ENCODE measurements around the gene OTUD4. TPM values are rescaled to one million over a fixed set of nuclear protein-coding genes. Genes with fewer than 3 reads are reported as not detected.

OTUD4 gene
- total RNA-seq, 1 experiment from 2014 or later = 13.6 TPM

GRCh38 chr4:145219090-145219489 lies 38.7 kb upstream of the OTUD4 start:
- BruUV-seq (replicated peaks) = no TSS peak
- Histone ChIP-seq H3K9ac (ENCODE audit: low read length) (no peak overlapping the region), H3K9me2 (replicated peaks; ENCODE audit: low read length) (no peaks in the 10 kb centered on the region), H4K20me1 (ENCODE audit: low read length) (no peaks in the 10 kb centered on the region), H3K9me3 (ENCODE audit: low read length) (no peaks in the 10 kb centered on the region), H3K4me1 (ENCODE audit: insufficient read depth, low read length) (no peaks in the 10 kb centered on the region), H3K79me2 (ENCODE audit: low read length) (no peaks in the 10 kb centered on the region), H3K4me3 (ENCODE audit: low read length) (no peak overlapping the region), H2AFZ (ENCODE audit: low read length) (no peak overlapping the region), H3F3A (ENCODE audit: low read length, unreplicated experiment) (no peaks in the 10 kb centered on the region), H3K36me3 (ENCODE audit: low read depth, low read length) (no peaks in the 10 kb centered on the region), H3K4me2 (ENCODE audit: low read length) (no peak overlapping the region), H3K27ac (ENCODE audit: low read length) (no peak overlapping the region), H3K27me3 (ENCODE audit: low read length) (peaks cover 3% of the 10 kb centered on the region; the same call in 1 of the 2 replicates)
- POLR2A ChIA-PET (ENCODE audit: unreplicated experiment) = no interaction called here
- TF ChIP-seq CTCF (conservative IDR thresholded peaks at IDR 0.05; ENCODE audit: low read depth, low read length) = no peak
- TF ChIP-seq EZH2 (IDR thresholded peaks at IDR 0.05; ENCODE audit: low read length, unreplicated experiment) = no peak
- TF ChIP-seq EZH2phosphoT487 (IDR thresholded peaks at IDR 0.05; ENCODE audit: borderline replicate concordance, low read length) = no peak
- ATAC-seq = no peak
- intact Hi-C loops (cut with micrococcal nuclease) = loop anchor here (5.0 kb wide), 1 partner anchor 338 kb away; no protein-coding TSS in a partner anchor
- DNase-seq = no peak
- CTCF ChIA-PET = no interaction called here

GRCh38 chr4:145218251-145218650 lies 37.9 kb upstream of the OTUD4 start:
- BruUV-seq (replicated peaks) = no TSS peak
- CTCF ChIA-PET = interaction anchor here (0.9 kb wide), 1 partner anchor 399 kb away, joined by 4 read pairs; no protein-coding TSS in a partner anchor

More at GRCh38 chr4:145218251-145218650, 37.9 kb upstream of the OTUD4 start:
- Histone ChIP-seq H3K4me1 (ENCODE audit: insufficient read depth, low read length) (no peaks in the 10 kb centered on the region), H3K9me2 (replicated peaks; ENCODE audit: low read length) (no peaks in the 10 kb centered on the region), H3K79me2 (ENCODE audit: low read length) (no peaks in the 10 kb centered on the region), H3K4me2 (ENCODE audit: low read length) (no peak overlapping the region), H4K20me1 (ENCODE audit: low read length) (no peaks in the 10 kb centered on the region), H3K27me3 (ENCODE audit: low read length) (peaks cover 3% of the 10 kb centered on the region; the same call in 1 of the 2 replicates), H2AFZ (ENCODE audit: low read length) (no peak overlapping the region), H3K36me3 (ENCODE audit: low read depth, low read length) (no peaks in the 10 kb centered on the region), H3K9me3 (ENCODE audit: low read length) (no peaks in the 10 kb centered on the region), H3K4me3 (ENCODE audit: low read length) (no peak overlapping the region), H3K9ac (ENCODE audit: low read length) (no peak overlapping the region), H3K27ac (ENCODE audit: low read length) (no peak overlapping the region), H3F3A (ENCODE audit: low read length, unreplicated experiment) (no peaks in the 10 kb centered on the region)
- TF ChIP-seq EZH2phosphoT487 (IDR thresholded peaks at IDR 0.05; ENCODE audit: borderline replicate concordance, low read length) = no peak
- no peak for TF ChIP-seq EZH2 (IDR thresholded peaks at IDR 0.05; ENCODE audit: low read length, unreplicated experiment)
- no peak for TF ChIP-seq CTCF (conservative IDR thresholded peaks at IDR 0.05; ENCODE audit: low read depth, low read length)
- intact Hi-C loops (cut with micrococcal nuclease) = loop anchor here (5.0 kb wide), 1 partner anchor 339 kb away; no protein-coding TSS in a partner anchor
- ATAC-seq = no peak
- POLR2A ChIA-PET (ENCODE audit: unreplicated experiment) = no interaction called here
- DNase-seq = no peak
